ENCODE results near the gene MICALL2.

Gene MICALL2

GRCh38 chr7:1498370-1499305 is 39.4 kb upstream of the MICALL2 start:
- Histone ChIP-seq H3K9me3 (ENCODE audit: insufficient read depth, low read depth, low read length) (no peaks in the 10 kb centered on the region), H3K4me3 (ENCODE audit: low read length) (no peak overlapping the region), H3K27me3 (ENCODE audit: insufficient read depth, low read length) (no peaks in the 10 kb centered on the region), H3K36me3 (ENCODE audit: insufficient read depth, low read depth, low read length) (peaks cover 67% of the 10 kb centered on the region), H3K4me1 (ENCODE audit: insufficient read depth, low read length) (no peaks in the 10 kb centered on the region), H3K27ac (ENCODE audit: low read length) (no peak overlapping the region), H3K9ac (ENCODE audit: low read depth, low read length) (no peak overlapping the region)

DNA sequence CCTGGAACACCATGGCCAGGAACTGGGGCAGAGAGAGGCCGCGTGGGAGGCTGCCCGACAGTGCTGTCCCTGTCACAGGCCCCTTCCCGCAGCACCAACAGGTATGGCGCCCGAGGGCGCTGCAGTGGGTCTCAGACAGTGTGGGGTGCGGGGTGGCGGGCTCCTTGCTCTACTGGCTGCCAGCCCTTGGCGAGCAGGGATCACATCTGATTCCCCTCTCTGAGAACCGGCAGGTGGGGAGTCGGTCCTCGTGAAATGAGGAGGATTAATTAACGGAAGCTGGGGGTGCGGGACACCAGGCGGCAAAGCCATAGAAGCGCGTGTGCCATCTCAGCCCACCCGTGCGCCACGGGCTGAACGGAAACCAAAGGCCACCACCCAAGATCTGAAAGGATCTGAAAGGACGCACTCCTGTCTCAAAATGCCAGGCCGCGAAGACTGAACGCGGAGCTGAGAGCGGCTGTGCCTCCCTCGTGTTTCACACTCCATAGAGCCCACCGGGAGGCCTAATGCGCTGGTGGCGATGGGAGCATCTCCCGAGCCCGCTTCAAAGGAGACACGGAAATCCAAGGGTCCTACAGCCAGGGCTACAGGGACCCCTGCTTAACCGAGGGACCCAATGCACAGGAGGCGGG is 38.1 kb upstream of the MICALL2 start:
- Histone ChIP-seq H3K27ac (ENCODE audit: low read length) (no peak overlapping the region), H3K9me3 (ENCODE audit: insufficient read depth, low read depth, low read length) (no peaks in the 10 kb centered on the region), H3K36me3 (ENCODE audit: insufficient read depth, low read depth, low read length) (peaks cover 70% of the 10 kb centered on the region), H3K4me1 (ENCODE audit: insufficient read depth, low read length) (no peaks in the 10 kb centered on the region), H3K4me3 (ENCODE audit: low read length) (no peak overlapping the region), H3K27me3 (ENCODE audit: insufficient read depth, low read length) (no peaks in the 10 kb centered on the region), H3K9ac (ENCODE audit: low read depth, low read length) (no peak overlapping the region)

DNA sequence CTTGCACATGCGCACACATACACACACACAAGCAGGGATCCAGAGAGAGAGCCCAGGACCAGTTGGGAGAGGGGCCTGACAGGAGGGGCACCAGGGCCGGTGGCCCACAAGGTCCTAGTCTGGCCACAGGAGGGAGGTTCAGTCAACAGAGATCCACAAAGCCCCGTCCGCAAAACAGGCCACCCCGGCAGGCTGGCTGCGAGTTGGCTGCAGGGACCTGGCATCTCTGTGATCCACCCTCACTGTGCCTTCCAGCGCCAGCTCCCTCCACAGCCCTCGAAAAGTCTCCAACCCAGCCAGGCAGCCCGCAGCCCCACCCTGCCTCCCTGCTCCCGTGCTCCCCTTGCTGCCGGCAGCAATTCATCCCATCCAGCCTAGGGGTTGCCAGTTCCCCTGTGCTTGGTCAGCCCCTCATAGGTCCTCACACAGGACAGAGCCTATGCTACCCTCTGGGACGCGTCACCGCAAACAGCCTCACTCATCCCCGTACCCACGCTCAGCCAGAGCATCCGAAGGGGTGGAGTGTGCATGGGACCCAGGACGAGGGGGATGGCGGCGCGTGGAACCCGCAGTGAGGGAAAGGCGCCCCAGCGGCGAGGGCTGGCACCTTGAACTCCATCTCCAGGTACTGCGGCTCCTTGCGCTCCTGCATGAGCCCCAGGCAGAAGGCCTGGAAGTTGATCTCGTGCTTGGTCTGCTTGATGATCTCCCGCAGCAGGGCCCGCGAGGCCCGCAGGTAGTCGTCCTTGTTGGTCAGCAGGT is 37.4 kb upstream of the MICALL2 start:
- H3K27ac ChIP-seq (ENCODE audit: low read length): no peak overlapping the region
- no peaks in the 10 kb centered on the region for H3K4me1 ChIP-seq (ENCODE audit: insufficient read depth, low read length)
- peaks cover 70% of the 10 kb centered on the region for H3K36me3 ChIP-seq (ENCODE audit: insufficient read depth, low read depth, low read length)
- H3K4me3 ChIP-seq (ENCODE audit: low read length): no peak overlapping the region
- no peaks in the 10 kb centered on the region for H3K9me3 ChIP-seq (ENCODE audit: insufficient read depth, low read depth, low read length)
- no peak overlapping the region for H3K9ac ChIP-seq (ENCODE audit: low read depth, low read length)
- H3K27me3 ChIP-seq (ENCODE audit: insufficient read depth, low read length): no peaks in the 10 kb centered on the region

GRCh38 chr7:1495564-1496242 is 36.4 kb upstream of the MICALL2 start:
- Histone ChIP-seq H3K27ac (ENCODE audit: low read length) (no peak overlapping the region), H3K9me3 (ENCODE audit: insufficient read depth, low read depth, low read length) (no peaks in the 10 kb centered on the region), H3K4me3 (ENCODE audit: low read length) (no peak overlapping the region), H3K36me3 (ENCODE audit: insufficient read depth, low read depth, low read length) (peaks cover 72% of the 10 kb centered on the region), H3K9ac (ENCODE audit: low read depth, low read length) (no peak overlapping the region), H3K4me1 (ENCODE audit: insufficient read depth, low read length) (no peaks in the 10 kb centered on the region), H3K27me3 (ENCODE audit: insufficient read depth, low read length) (no peaks in the 10 kb centered on the region)

- Histone ChIP-seq H3K36me3 (ENCODE audit: insufficient read depth, low read depth, low read length) (peaks cover 72% of the 10 kb centered on the region), H3K9ac (ENCODE audit: low read depth, low read length) (no peak overlapping the region), H3K4me1 (ENCODE audit: insufficient read depth, low read length) (no peaks in the 10 kb centered on the region), H3K27me3 (ENCODE audit: insufficient read depth, low read length) (no peaks in the 10 kb centered on the region), H3K27ac (ENCODE audit: low read length) (no peak overlapping the region), H3K9me3 (ENCODE audit: insufficient read depth, low read depth, low read length) (no peaks in the 10 kb centered on the region), H3K4me3 (ENCODE audit: low read length) (no peak overlapping the region)
Observed at GRCh38 chr7:1494866-1495563, 35.7 kb upstream of the MICALL2 start.

GRCh38 chr7:1494447-1494846 is 35.2 kb upstream of the MICALL2 start:
- no peak overlapping the region for H3K4me3 ChIP-seq (ENCODE audit: low read length)
- no peaks in the 10 kb centered on the region for H3K9me3 ChIP-seq (ENCODE audit: insufficient read depth, low read depth, low read length)
- no peaks in the 10 kb centered on the region for H3K4me1 ChIP-seq (ENCODE audit: insufficient read depth, low read length)
- no peak overlapping the region for H3K9ac ChIP-seq (ENCODE audit: low read depth, low read length)
- no peaks in the 10 kb centered on the region for H3K27me3 ChIP-seq (ENCODE audit: insufficient read depth, low read length)
- peaks cover 72% of the 10 kb centered on the region for H3K36me3 ChIP-seq (ENCODE audit: insufficient read depth, low read depth, low read length)
- H3K27ac ChIP-seq (ENCODE audit: low read length): no peak overlapping the region

- peaks cover 80% of the 10 kb centered on the region for H3K36me3 ChIP-seq (ENCODE audit: insufficient read depth, low read depth, low read length)
- H3K9ac ChIP-seq (ENCODE audit: low read depth, low read length): no peak overlapping the region
- H3K27me3 ChIP-seq (ENCODE audit: insufficient read depth, low read length): no peaks in the 10 kb centered on the region
- H3K9me3 ChIP-seq (ENCODE audit: insufficient read depth, low read depth, low read length): no peaks in the 10 kb centered on the region
- no peak overlapping the region for H3K27ac ChIP-seq (ENCODE audit: low read length)
- no peaks in the 10 kb centered on the region for H3K4me1 ChIP-seq (ENCODE audit: insufficient read depth, low read length)
- no peak overlapping the region for H3K4me3 ChIP-seq (ENCODE audit: low read length)
Observed at GRCh38 chr7:1493571-1493970, 34.3 kb upstream of the MICALL2 start.

DNA sequence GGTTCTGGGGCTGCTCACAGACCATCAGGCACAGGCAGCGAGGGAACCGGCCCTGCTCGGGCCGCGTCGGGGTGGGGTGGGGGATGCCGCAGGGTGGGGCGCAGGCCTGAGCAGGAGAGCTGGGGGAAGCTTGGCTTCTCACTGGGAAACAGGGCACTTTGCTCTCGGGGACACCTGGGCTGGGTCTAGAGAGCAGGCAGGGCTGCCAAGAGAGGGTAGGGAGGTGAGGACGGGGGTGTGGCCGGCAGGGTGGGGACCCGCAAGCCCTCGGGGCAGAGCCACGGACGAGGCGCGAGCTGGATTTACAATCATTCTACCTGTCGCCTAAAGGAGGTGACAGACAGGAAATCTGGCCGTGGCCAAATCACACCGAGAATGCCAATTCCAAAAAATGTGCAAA is 33.9 kb upstream of the MICALL2 start:
- no peaks in the 10 kb centered on the region for H3K27me3 ChIP-seq (ENCODE audit: insufficient read depth, low read length)
- peaks cover 82% of the 10 kb centered on the region for H3K36me3 ChIP-seq (ENCODE audit: insufficient read depth, low read depth, low read length)
- H3K9me3 ChIP-seq (ENCODE audit: insufficient read depth, low read depth, low read length): no peaks in the 10 kb centered on the region
- no peak overlapping the region for H3K9ac ChIP-seq (ENCODE audit: low read depth, low read length)
- no peak overlapping the region for H3K27ac ChIP-seq (ENCODE audit: low read length)
- no peaks in the 10 kb centered on the region for H3K4me1 ChIP-seq (ENCODE audit: insufficient read depth, low read length)
- H3K4me3 ChIP-seq (ENCODE audit: low read length): no peak overlapping the region

- Histone ChIP-seq H3K36me3 (ENCODE audit: insufficient read depth, low read depth, low read length) (peaks cover 82% of the 10 kb centered on the region), H3K4me1 (ENCODE audit: insufficient read depth, low read length) (no peaks in the 10 kb centered on the region), H3K9ac (ENCODE audit: low read depth, low read length) (no peak overlapping the region), H3K27me3 (ENCODE audit: insufficient read depth, low read length) (no peaks in the 10 kb centered on the region), H3K9me3 (ENCODE audit: insufficient read depth, low read depth, low read length) (no peaks in the 10 kb centered on the region), H3K27ac (ENCODE audit: low read length) (no peak overlapping the region), H3K4me3 (ENCODE audit: low read length) (no peak overlapping the region)
Observed at GRCh38 chr7:1492640-1493039, 33.4 kb upstream of the MICALL2 start.

DNA sequence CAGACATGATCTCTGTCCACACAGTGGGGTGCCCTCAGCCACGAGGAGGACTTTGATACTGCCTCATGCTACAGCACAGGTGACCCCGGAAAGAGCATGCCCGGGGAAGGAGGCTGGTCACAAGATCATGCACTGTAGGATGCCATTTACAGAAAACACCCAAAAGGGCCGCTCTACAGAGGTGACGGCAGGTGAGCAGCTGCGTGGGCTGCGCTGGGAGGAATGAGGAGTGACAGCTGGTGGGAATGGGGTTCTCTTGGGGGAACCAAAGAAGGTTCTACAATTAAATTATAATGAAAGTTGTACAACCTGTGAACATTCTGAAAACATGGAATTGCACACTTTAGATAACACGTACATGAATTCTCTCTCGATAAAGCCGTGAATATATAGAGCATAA is 33.0 kb upstream of the MICALL2 start:
- Histone ChIP-seq H3K4me3 (ENCODE audit: low read length) (no peak overlapping the region), H3K27ac (ENCODE audit: low read length) (no peak overlapping the region), H3K9ac (ENCODE audit: low read depth, low read length) (no peak overlapping the region), H3K4me1 (ENCODE audit: insufficient read depth, low read length) (no peaks in the 10 kb centered on the region), H3K27me3 (ENCODE audit: insufficient read depth, low read length) (no peaks in the 10 kb centered on the region), H3K9me3 (ENCODE audit: insufficient read depth, low read depth, low read length) (no peaks in the 10 kb centered on the region), H3K36me3 (ENCODE audit: insufficient read depth, low read depth, low read length) (peaks cover 82% of the 10 kb centered on the region)

GRCh38 chr7:1490837-1491236 is 31.6 kb upstream of the MICALL2 start:
- Histone ChIP-seq H3K9ac (ENCODE audit: low read depth, low read length) (no peak overlapping the region), H3K27ac (ENCODE audit: low read length) (no peak overlapping the region), H3K27me3 (ENCODE audit: insufficient read depth, low read length) (no peaks in the 10 kb centered on the region), H3K4me1 (ENCODE audit: insufficient read depth, low read length) (no peaks in the 10 kb centered on the region), H3K9me3 (ENCODE audit: insufficient read depth, low read depth, low read length) (no peaks in the 10 kb centered on the region), H3K36me3 (ENCODE audit: insufficient read depth, low read depth, low read length) (peaks cover 73% of the 10 kb centered on the region), H3K4me3 (ENCODE audit: low read length) (no peak overlapping the region)
